HG03457 (cell line): ENCODE data around the gene GARRE1.
"Not testable (repeated sequence)": the region's sequence is repeated elsewhere in the genome, so short reads cannot be mapped to it uniquely, and the experiment has no call there.

Experiments
- ATAC-seq: cut with Tn5 transposase; IDR thresholded peaks from one replicate; pipeline ENCODE4 v1.9.1; 2021; ENCODE audit warnings: moderate number of reproducible peaks; ENCODE audit not compliant: unreplicated experiment

Gene GARRE1, protein sequence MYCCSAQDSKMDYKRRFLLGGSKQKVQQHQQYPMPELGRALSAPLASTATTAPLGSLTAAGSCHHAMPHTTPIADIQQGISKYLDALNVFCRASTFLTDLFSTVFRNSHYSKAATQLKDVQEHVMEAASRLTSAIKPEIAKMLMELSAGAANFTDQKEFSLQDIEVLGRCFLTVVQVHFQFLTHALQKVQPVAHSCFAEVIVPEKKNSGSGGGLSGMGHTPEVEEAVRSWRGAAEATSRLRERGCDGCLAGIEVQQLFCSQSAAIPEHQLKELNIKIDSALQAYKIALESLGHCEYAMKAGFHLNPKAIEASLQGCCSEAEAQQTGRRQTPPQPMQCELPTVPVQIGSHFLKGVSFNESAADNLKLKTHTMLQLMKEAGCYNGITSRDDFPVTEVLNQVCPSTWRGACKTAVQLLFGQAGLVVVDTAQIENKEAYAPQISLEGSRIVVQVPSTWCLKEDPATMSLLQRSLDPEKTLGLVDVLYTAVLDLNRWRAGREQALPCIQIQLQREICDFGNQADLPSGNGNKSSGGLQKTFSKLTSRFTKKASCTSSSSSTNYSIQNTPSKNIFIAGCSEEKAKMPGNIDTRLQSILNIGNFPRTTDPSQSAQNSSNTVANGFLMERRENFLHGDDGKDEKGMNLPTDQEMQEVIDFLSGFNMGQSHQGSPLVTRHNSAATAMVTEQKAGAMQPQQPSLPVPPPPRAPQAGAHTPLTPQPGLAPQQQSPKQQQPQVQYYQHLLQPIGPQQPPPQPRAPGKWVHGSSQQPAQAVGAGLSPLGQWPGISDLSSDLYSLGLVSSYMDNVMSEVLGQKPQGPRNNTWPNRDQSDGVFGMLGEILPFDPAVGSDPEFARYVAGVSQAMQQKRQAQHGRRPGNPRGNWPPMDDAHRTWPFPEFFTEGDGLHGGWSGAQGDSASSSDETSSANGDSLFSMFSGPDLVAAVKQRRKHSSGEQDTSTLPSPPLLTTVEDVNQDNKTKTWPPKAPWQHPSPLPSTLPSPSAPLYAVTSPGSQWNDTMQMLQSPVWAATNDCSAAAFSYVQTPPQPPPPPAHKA (N-terminal part only)

DNA sequence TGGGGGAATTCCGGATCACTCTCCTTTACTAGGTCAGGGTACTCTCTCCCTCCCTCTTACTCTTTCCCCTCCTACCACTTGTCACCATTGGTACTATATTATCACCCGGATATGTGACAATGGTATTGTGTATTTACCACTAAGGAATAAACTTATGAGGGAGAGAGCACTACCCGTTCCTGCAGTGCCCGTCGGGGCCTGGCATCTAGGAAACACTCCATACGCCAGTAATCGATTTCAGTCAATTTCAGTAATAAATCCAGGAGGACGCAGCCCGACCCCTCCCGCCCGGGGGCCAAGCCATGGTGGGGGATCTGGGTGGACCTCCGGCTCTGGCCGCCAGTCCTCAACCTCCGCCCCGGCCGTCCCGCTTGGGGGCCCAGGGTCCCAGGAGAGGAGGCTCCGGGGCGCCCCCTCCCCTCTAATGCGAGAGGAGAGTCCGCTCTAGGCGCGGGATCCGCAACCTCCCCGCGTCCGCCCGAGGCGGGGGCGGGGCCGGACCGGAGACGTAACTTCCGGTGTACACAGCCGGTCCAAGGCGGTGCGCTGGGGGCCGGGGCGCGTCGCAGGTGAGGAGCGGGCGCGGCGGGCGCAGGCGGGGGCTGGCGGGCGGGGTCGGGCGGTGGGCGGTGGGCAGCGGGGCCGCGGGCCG lies at the start of gene GARRE1:
Gene GARRE1, plus strand, starts transcription at position 509 of the 652 bp plus-strand sequence. CDS start 45,920 bp downstream, outside the sequence.
- peak; percentile 78 for ATAC-seq

DNA sequence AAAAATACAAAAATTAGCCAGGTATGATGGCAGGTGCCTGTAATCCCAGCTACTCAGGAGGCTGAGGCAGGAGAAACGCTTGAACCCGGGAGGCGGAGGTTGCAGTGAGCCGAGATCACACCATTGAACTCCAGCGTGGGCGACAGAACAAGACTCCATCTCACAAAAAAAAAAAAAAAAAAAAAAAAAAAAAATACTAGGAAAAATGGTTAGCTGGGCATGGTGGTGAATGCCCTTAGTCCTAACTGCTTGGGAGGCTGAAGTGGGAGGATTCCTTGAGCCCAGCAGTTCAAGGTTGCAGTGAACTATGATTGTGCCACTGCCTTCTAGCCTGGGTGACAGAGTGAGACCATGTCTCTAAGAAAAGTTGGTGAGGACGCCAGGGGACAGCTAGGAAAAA lies 49.0 kb upstream of the GARRE1 start:
- not testable (repeated sequence) for ATAC-seq

DNA sequence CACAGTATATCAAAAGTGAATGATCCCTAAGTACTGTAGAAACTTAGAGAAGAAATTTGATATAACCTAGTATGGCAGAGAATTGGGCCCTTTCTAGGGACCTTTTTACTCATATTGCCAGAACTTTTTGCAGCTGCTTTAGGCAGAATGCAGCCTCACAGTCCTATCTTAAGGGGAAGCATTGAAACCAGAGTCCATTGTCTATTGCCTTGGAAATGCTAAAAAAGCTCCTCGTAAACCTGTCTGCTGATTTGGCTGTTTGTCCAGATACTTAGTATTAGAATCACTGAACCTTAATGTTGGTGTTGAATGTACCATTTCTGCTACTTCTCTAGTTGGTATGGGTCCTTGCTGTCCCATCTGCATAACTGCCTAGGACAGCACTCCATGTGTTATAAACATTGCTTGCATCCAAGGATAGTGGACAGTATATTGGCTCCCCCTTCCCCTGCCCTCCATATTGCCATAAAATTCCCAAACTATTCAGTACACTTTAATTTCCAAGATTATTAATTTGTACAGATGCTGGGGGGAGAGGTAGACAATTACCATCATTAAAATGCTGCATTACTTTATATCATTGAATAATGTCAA lies 46.0 kb upstream of the GARRE1 start:
- ATAC-seq, result no peak

DNA sequence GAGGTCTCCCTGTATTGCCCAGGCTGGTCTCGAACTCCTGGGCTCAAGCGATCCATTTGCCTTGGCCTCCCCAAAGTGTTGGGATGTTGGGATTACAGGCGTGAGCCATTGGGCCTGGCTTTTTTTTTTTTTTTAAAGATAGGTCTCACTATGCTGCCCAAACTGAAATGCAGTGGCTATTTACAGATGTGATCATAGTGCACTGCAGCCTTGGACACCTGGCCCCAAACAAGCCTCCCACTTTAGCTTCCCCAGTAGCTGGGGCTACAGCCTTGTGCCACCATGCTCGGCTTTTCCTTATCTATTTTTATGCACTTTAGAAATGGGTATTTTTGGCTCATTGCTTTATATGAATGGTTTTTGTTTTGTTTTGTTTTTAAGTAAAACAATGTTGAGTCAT lies 44.6 kb upstream of the GARRE1 start:
- ATAC-seq, result no peak

DNA sequence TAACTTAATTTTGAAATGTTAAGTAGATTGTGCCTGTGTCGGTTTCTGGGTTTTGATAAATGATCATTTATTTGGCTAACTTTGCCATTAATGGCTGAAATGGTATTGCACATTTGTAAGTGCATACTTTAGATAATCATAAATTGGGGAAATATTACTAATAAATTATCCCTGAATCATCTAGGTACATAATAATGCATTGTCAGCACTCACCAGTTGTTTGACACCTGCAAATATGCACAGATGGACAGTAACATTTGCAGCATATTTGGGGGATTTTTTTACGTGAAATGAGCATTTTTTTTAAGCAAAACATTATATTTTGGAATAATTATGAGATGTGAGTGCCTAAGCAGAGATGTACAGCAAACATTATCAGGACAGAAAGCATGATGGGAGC lies 41.1 kb upstream of the GARRE1 start:
- ATAC-seq, result no peak

DNA sequence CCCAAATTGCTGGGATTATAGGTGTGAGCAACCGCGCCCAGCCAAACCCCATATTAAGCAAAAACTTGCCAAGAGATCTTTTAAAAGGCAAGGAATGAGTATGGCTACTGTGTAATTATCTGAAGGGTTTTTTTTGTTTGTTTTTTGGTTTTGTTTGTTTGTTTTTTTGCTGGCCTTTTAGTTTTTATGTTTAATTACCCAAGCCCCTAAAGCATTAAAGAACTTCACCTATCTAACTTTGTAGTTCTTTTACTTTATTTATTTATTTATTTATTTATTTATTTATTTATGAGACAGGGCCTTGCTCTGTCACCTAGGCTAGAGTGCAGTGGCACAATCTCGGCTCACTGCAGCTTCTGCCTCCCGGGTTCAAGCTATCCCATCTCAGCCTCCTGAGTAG lies 40.3 kb upstream of the GARRE1 start:
- ATAC-seq, result no peak

DNA sequence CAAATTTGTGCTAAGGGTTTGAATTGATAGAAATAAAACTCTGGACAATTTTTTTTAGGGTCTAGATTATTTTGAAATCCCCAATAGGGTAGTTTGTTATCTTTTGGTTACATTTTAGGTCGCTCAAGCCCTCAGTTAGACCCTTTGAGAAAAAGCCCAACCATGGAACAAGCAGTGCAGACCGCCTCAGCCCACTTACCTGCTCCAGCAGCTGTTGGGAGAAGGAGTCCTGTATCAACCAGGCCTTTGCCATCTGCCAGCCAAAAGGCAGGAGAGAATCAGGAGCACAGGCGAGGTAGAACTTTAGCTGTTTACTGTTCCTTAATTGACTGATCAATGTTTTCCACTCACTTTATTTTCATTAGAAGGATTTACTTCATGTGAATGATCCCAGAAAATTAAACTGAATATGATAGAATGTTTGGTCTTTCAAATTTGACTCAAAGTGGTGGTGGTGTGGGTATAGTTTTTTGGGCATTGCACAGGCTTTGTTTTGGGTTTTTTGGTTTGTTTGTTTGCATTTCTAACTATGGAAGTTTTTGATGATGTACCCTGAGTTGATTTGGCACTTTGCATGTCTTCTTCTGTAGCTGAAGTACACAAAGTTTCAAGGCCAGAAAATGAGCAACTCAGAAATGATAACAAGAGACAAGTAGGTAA lies 39.2 kb upstream of the GARRE1 start:
- ATAC-seq, result no peak

DNA sequence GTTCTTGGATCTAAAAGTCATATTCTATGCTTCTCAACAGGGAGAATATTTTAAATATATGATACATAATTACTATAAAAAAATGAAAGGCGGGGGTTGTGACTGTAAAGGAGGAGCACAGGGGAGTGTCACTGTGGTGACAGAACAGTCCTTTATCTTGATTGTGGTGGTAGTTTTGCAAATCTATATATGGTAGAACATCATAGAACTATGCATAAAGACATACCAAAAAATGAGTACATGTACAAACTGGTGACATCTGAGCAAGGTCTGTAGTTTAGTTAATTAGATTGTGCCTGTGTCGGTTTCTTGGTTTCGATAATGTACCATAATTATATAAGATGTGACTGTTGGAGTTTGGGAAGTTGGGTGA lies 38.7 kb upstream of the GARRE1 start:
- ATAC-seq, result no peak

DNA sequence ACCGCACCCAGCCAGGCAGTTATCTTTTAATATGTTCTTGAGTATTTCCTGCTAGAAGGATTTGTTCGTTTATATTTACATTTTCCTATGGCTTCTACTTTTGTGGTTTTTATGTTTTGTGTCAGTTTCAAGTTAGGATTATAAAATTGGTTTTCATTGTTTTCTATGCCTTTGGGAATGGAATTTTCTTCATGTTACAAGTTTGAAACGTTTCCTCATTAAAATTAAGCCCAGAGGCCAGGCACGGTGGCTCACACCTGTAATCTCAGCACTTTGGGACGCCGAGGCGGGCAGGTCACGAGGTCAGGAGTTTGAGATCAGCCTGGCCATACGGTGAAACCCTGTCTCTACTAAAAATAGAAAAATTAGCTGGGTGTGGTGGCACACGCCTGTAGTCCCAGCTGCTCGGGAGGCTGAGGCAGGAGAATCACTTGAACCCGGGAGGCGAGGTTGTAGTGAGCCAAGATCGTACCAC lies 37.6 kb upstream of the GARRE1 start:
- ATAC-seq, result not testable (repeated sequence)

DNA sequence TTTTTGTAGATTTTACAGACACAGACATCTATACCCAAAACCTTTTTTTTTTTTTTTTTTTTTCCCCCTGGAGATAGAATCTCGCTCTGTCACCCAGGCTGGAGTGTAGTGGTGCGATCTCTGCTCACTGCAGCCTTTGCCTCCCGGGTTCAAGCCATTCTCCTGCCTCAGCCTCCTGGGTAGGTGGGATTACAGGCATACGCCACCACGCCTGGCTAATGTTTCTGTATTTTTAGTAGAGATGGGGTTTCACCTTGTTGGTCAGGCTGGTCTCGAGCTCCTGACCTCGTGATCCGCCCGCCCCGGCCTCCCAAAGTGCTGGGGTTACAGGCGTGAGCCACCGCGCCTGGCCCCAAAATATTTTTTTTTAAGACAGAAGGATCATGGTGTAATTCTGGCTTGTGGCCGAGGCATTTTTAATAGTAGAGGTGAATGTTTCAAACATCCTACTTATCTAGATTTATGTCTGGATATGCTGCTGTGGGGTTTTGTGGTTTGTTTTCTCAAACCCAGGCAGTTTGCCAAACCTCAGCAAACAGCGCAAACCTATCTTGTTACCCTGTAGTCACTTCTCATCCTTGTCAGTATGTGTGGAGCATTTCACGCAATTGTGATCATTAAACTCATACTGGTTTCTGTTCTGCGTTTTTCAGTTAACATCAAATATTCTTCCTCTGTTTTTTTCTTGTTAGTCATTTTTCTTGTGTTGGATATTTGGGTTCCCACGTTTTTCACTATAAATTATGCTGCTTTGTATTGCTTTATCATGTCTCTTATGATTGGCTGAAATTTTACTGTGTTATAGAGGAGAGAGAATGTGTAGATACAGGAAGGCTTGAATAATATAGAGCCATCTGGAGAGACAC lies 36.2 kb upstream of the GARRE1 start:
- no peak for ATAC-seq

DNA sequence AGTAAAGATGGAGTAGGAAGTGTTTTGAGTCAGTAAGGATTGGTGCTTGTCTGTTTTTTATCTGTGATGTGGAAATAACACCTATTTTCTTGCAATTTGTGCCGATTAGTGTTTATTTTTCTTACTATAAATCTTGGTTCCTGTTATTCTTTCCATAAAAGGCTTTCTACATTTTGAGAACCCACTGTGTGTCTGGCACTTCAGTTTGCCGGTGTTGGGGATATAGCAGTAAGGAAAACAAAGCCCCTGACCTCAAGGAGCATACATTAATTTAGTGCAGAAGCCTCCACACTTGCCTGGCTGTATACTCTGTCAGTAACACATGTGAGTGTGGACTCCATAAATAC lies 35.6 kb upstream of the GARRE1 start:
- ATAC-seq, result no peak

DNA sequence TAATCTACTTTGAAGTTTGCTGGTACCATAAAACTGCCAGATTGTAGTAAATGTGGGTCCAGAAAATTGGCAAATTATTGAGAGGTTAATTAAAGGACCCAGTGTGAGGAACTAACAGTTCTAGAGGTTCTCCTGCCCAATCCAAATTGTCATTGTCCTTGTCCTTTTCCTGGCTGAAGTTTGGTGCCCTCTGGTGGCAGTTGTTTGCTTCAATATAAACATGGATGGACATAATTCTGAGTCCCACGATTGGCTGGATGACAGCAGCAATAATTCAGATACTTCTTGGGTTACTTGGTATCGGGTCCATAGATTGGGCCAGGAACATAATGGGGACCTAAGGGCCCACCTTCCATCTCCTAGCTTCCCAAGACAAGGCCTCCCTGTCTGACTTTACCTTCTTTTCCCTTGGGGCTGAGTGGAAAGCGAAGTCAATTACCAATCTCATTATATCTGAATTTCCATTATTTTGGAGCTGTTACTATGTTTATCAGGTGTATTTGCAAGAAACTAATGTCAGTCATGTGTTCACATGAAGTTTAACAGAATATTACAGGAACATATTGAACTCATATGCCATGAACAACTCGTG lies 33.8 kb upstream of the GARRE1 start:
- ATAC-seq, result no peak

DNA sequence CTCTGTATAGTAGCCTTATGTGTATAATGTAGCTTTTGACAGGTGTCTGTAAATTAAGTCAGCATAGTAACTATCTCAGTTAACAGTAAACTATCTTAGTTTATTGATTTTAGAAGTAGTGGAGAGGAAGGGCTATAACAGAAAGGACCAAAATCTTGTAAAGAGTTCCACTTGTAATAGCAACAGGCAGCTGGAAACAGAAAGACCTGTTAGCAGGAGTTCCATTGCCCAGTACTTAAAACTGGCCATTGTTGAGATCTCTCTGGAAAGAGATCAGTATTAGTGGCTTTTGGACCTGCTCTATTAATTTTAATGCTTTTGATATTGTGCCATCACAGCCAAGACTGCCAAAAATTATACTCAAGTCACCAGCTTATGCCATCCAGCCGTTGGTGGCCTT lies 32.0 kb upstream of the GARRE1 start:
- no peak for ATAC-seq

DNA sequence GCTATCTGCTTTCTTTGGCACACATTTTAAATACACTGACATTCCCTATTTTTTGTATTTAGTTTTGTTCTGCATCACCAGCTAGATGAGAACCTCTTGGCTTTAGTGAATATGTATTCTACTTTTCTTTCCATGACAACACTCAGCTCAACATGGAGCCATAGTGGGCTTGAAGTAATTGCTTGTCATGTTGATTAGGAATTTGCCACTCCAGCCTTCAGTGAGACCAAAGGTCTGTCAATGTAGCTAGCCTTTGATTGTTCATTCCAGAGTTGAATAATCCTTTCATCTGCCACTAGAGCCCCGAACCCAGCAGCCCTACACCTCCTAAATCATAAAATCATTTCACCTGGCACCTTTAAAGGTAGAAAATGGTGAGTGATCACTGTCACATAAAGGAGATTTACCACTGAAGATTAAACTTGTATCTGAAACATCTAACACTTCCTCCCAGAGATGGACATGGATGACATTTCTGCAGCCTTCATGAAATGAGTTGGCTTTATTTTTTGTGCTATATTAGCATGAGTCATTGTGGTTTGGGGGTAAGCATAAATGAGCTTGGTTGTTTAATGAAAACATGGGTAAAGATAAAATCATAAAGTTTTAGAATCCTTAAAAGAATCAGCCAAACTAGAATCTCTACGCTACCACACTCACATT lies 29.2 kb upstream of the GARRE1 start:
- no peak for ATAC-seq

DNA sequence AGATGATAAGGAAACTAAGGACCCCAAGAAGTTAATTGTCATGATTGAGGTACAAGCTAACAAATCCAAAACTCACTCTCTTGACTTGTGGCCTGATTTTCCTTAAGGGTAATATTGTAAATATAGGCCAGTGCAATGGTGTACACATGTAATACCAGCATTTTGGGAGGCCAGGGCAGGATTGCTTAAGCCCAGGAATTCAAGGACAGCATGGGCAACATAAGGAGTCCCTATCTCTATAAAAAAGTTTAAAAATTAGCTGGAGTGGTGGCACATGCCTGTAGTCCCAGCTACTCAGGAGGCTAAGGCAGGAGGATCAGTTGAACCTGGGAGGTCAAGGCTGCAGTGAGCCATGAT lies 28.7 kb upstream of the GARRE1 start:
- ATAC-seq, result no peak

DNA sequence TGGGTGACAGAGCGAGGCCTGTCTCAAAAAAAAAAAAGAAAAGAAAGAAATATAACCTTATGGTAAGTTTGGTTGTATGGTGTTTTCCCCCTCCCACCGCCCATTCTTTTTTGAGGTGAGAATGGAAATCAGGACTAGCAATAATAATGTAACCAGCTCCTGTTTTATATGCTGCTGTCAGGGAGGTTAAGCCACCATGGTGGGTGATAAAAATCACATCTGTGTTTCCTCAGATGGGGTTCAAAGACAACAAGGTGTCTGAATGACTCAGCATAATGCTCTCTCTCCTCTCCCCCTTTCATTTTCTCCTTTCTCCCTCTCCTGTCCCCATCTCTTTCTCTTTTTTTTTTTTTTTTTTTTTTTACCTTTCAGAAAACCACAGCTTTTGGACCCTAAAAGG lies 28.3 kb upstream of the GARRE1 start:
- ATAC-seq, result no peak

DNA sequence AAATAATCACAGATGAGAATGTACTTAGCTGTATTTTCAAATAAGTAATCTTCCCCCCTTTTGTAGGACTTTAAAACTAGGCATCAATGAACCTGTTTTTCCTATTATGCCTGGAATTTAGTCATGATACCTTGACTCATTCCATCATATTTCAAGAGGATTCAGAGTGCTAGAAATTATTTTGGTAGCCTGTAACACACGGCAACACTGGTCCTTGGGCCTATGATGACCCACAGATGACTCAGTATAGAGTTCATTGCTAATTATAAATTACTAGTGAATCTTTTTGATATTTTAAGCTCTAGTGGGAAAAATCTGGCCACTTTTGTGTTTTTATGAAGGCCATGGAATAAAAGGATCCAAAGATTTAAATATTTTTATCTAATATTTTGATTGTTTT lies 26.0 kb upstream of the GARRE1 start:
- no peak for ATAC-seq

DNA sequence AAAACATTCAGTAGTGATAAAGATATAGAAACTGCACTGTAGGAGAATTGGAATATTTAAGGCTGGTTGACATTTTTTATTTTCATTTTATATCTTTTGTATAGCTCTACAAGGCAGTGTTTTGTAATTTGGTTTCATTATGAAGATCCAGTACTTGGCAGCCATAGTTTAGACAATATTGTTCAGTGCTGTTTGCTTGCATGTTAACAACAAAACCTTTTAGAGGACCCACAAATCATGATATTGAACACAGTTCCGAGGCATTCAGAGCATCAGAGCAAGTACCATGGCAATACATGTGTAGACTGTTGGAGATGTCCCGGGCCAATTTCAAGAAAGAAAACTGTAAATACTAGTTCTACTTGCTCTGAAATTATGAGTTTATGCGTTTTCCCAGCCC lies 25.6 kb upstream of the GARRE1 start:
- ATAC-seq, result no peak

DNA sequence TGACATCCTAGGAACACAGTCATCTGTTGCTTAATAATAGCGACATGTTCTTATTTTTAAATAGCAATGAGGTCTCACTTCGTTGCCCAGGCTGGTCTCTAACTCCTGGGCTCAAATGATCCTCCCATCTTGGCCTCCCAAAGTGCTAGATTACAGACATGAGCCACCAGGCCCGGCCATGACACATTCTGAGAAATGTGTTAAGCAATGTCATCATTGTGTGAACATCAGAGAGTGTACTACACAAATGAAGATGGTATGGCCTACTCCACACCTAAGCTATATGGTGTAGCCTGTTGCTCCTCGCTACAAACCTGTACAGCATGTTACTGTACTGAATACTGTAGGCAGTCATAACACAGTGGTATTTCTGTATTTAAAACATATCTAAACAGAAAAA lies 24.6 kb upstream of the GARRE1 start:
- no peak for ATAC-seq
